Measurements from ENCODE around the gene KPNA4. TPM values are rescaled to one million over a fixed set of nuclear protein-coding genes. Genes with fewer than 3 reads are reported as not detected.

The KPNA4 gene
- total and polyA plus RNA-seq, 2 of the 4 experiments (the other 2 are of a cell fraction): 12.9 to 46.1 TPM

GRCh38 chr3:160458151-160458550 is 107.2 kb downstream of the KPNA4 start:
- ChIA-PET CTCF (no interaction called here), POLR2A (ENCODE audit: unreplicated experiment) (no interaction called here)
- Histone ChIP-seq H2BK15ac (ENCODE audit: low read depth, low read length) (no peak overlapping the region), H3K79me1 (ENCODE audit: low read depth in 1 of 2, low read length in 2 of 2) (no peaks in the 10 kb centered on the region), H2AK9ac (replicated peaks; ENCODE audit: low read depth, low read length, poor library complexity) (no peak overlapping the region), H3K4me1 (ENCODE audit: control insufficient read depth, insufficient read depth, low read length) (no peaks in the 10 kb centered on the region), H3K56ac (ENCODE audit: extremely low read depth, insufficient read depth, low read length) (no peak overlapping the region), H3K4me3 (ENCODE audit: insufficient read depth, low read depth, low read length) (no peak overlapping the region), H2BK5ac (ENCODE audit: low read depth, low read length, poor library complexity, severe bottlenecking) (no peak overlapping the region), H3K27me3 (ENCODE audit: control insufficient read depth, insufficient read depth, low read length) (no peaks in the 10 kb centered on the region), H3K9me3 (ENCODE audit: control insufficient read depth, insufficient read depth, low read length) (no peaks in the 10 kb centered on the region), H4K5ac (ENCODE audit: low read depth, low read length) (no peak overlapping the region), H4K20me1 (ENCODE audit: insufficient read depth, low read length) (no peaks in the 10 kb centered on the region), H3K23ac (ENCODE audit: low read depth, low read length) (no peak overlapping the region), H4K91ac (ENCODE audit: insufficient read depth, low read depth, low read length) (no peak overlapping the region), H2BK20ac (ENCODE audit: low read depth, low read length) (no peak overlapping the region), H3K9ac (ENCODE audit: low read depth, low read length) (no peak overlapping the region), H4K8ac (ENCODE audit: low read depth in 2 of 2, low read length in 2 of 2) (no peak overlapping the region), H2AK5ac (ENCODE audit: low read depth, low read length) (no peak overlapping the region), H3K9me1 (ENCODE audit: insufficient read depth, low read length) (no peaks in the 10 kb centered on the region; the same call in 1 of the 2 replicates), H2BK120ac (ENCODE audit: low read depth, low read length) (no peak overlapping the region), H3K36me3 (ENCODE audit: control insufficient read depth, insufficient read depth, low read length) (no peaks in the 10 kb centered on the region), H3K18ac (ENCODE audit: low read depth, low read length) (no peak overlapping the region), H2AFZ (replicated peaks; ENCODE audit: low read length, poor library complexity) (no peak overlapping the region), H3K4me2 (ENCODE audit: low read depth, low read length) (no peak overlapping the region), H3K14ac (replicated peaks; ENCODE audit: low read depth, low read length) (no peak overlapping the region), H3K27ac (ENCODE audit: insufficient read depth, low read length) (no peak overlapping the region), H3K4ac (ENCODE audit: low read depth, low read length) (no peak overlapping the region; the same call in 1 of the 2 replicates)
- in situ Hi-C loops (cut with MboI; ENCODE audit: low sequenced_read_pairs): no loop called here
- TF ChIP-seq CEBPB (IDR thresholded peaks at IDR 0.05; ENCODE audit: low read depth, low read length) (no peak), BHLHE40 (IDR thresholded peaks at IDR 0.05; ENCODE audit: low read depth, low read length) (no peak), RAD21 (IDR thresholded peaks at IDR 0.05; ENCODE audit: low read length) (no peak), CTCF (conservative IDR thresholded peaks at IDR 0.05; ENCODE audit: low read depth, low read length) (no peak)
- no TSS peak for BruUV-seq (replicated peaks)
- intact Hi-C loops (cut with micrococcal nuclease): no loop called here
- DNase-seq (no peak), ATAC-seq (ENCODE audit: low read depth) (no peak)
- dilution Hi-C loops (cut with HindIII; ENCODE audit: low sequenced_read_pairs, unreplicated experiment): no loop called here
- 63% methylated on average over 2 of the region's 4 CpGs; no CpG with 5 or more reads in 1 of the 2 experiments for WGBS, 2 experiments (ENCODE audit: extremely low coverage in 2 of 2, insufficient read length in 1 of 2)

Data from IMR-90 (cell line).